Immature natural killer cell (primary cell): ENCODE results near the gene FLRT2. TPM values are rescaled to one million over a fixed set of nuclear protein-coding genes. Genes with fewer than 3 reads are reported as not detected.

ENCODE experiments used
- DNase-seq, 3 donors: peaks; one replicate each; pipeline ENCODE4 v3.0.0; 2022; ENCODE audit warnings: mixed read lengths in 1 of 3
- H3K27ac Mint-ChIP-seq, 6 donors: one replicate each; pipeline ENCODE4 v1.8.0; 2020; ENCODE audit warnings: mixed read lengths in 6 of 6, mild to moderate bottlenecking in 5 of 6, inconsistent platforms in 4 of 6, moderate library complexity in 3 of 6
- H3K27me3 Mint-ChIP-seq, 3 donors: one replicate each; pipeline ENCODE4 v1.8.0; 2020 to 2021; ENCODE audit warnings: low read depth in 3 of 3, mild to moderate bottlenecking in 3 of 3, mixed read lengths in 3 of 3, moderate library complexity in 3 of 3, inconsistent platforms in 1 of 3
- H3K36me3 Mint-ChIP-seq, 3 donors: one replicate each; pipeline ENCODE4 v1.8.0; 2020; ENCODE audit warnings: mixed read lengths in 3 of 3, inconsistent platforms in 2 of 3, mild to moderate bottlenecking in 2 of 3
- H3K4me1 Mint-ChIP-seq, 2 donors: one replicate each; pipeline ENCODE4 v1.8.0; 2020; ENCODE audit warnings: inconsistent platforms in 2 of 2, mild to moderate bottlenecking in 2 of 2, mixed read lengths in 2 of 2, moderate library complexity in 1 of 2
- H3K4me3 Mint-ChIP-seq, 5 donors: one replicate each; pipeline ENCODE4 v1.8.0; 2020; ENCODE audit warnings: mild to moderate bottlenecking in 5 of 5, mixed read lengths in 5 of 5, inconsistent platforms in 3 of 5, moderate library complexity in 3 of 5
- H3K9me3 Mint-ChIP-seq, 6 donors: one replicate each; pipeline ENCODE4 v1.8.0; 2020; ENCODE audit warnings: mild to moderate bottlenecking in 6 of 6, mixed read lengths in 6 of 6, inconsistent platforms in 4 of 6, moderate library complexity in 3 of 6
- polyA plus RNA-seq, 3 donors: library from polyadenylated mRNA; unstranded; fragments of 300-500 nt; fragmentation: Illumina TruSeq; gene quantifications; one replicate each; pipeline ENCODE4 v1.2.3, GENCODE V29; 2021

Gene FLRT2
- polyA plus RNA-seq, 3 donors from 2014 or later = not detected

GRCh38 chr14:85576848-85577542 is 47.1 kb downstream of the FLRT2 start:
- Mint-ChIP-seq H3K36me3 (no peaks in the 10 kb centered on the region), H3K9me3 (peaks cover 0 to 4% (median 0%) of the 10 kb centered on the region in 6 donors), H3K27me3 (peaks cover 0 to 4% (median 3%) of the 10 kb centered on the region in 3 donors), H3K4me1 (no peaks in the 10 kb centered on the region), H3K4me3 (no peak overlapping the region), H3K27ac (no peak overlapping the region)
- DNase-seq = no peak

DNA sequence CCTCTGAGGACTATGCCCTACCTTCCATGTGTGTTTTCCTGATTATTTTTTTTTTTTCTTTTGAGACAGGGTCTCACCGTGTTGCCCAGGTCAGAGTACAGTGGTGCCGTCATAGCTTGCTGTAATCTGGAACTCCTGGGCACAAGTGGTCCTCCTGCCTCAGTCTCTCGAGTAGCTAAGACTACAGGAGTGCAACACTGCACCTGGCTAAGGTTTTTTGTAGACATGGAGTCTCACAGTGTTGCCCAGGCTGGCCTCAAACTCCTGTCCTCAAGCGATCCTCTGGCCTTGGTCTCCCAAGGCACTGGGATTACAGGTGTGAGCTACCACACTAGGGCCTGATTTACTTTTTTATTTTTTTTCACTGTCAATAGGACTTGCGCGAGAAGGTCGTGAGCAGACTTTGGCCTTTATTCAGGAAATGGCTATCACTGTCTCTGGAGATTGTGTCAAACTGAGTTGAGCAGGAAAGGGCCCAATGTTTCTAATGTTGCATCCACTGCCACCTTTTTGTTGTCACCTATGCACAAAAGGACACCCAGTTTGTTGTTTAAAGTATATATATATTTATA is 47.7 kb downstream of the FLRT2 start:
- Mint-ChIP-seq H3K27me3 (peaks cover 0 to 6% (median 3%) of the 10 kb centered on the region in 3 donors), H3K27ac (no peak overlapping the region), H3K9me3 (peaks cover 0 to 4% (median 0%) of the 10 kb centered on the region in 6 donors), H3K36me3 (no peaks in the 10 kb centered on the region), H3K4me1 (no peaks in the 10 kb centered on the region), H3K4me3 (no peak overlapping the region)
- DNase-seq = no peak

DNA sequence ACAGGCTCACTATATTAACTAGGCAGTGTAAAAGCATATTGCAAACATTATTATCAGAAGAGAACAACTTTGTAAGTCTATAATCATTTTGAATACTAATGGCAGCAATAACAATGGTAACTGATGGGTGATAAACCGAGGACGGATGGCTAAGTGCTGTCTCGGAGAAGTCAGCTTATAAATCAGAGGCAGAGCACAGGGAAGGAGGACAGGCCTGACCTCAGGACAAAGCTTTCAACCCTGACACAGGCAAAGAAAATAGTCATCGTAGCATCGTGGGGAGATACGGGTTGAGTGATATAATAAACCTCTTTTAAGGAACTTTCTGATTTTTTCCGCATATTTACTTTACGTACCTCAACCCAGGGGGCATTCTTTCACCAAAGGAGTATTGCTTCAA is 48.4 kb downstream of the FLRT2 start:
- Mint-ChIP-seq H3K27me3 (peaks cover 0 to 6% (median 3%) of the 10 kb centered on the region in 3 donors), H3K4me1 (no peaks in the 10 kb centered on the region), H3K4me3 (no peak overlapping the region), H3K36me3 (no peaks in the 10 kb centered on the region), H3K27ac (no peak overlapping the region), H3K9me3 (peaks cover 0 to 4% (median 0%) of the 10 kb centered on the region in 6 donors)
- DNase-seq = no peak

DNA sequence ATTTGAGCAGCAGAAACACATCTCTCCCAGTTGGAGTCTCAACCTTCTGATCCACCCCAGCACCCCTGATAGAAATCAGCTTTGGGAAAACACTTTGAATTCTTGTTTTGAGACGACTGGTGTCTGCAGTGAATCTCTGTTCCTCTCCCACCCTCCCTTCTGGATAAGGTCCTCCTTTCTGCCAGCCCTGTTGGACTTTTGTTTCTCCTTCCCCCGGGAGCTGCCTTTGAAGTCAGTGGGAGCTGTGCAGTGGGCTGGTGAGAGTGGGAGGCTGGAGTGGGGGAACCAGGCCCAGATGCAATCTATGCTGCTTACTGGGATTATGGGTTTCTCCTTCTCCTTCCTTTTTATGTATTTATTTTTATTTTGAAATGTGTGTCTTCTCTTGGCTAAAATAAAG is 49.0 kb downstream of the FLRT2 start:
- peaks cover 0 to 4% (median 3%) of the 10 kb centered on the region in 3 donors for H3K27me3 Mint-ChIP-seq
- no peak overlapping the region for H3K4me3 Mint-ChIP-seq
- DNase-seq = no peak
- no peak overlapping the region for H3K27ac Mint-ChIP-seq
- no peaks in the 10 kb centered on the region for H3K36me3 Mint-ChIP-seq
- H3K9me3 Mint-ChIP-seq = peaks cover 0 to 4% (median 0%) of the 10 kb centered on the region in 6 donors
- no peaks in the 10 kb centered on the region for H3K4me1 Mint-ChIP-seq

DNA sequence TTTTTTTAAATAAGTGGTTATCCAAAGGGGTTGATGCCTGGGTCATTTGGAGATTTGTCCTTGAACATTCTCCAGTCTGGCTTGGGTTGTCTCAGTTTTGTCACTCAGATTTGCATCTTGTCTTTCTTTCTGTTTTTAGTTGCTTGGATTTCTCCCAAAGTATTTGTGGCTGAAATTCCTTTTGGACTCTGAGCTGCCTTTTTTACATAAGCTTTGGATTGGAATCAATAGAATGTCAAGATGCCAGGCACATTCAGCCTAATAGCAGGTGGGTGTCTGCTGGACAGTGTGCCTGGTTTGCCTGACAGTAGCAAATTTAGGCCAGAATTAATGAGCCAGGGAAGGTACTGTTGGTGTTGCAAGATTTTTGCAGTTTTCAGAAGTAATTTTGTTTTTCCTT is 50.0 kb downstream of the FLRT2 start:
- no peak overlapping the region for H3K27ac Mint-ChIP-seq
- H3K4me1 Mint-ChIP-seq = no peaks in the 10 kb centered on the region

DNA sequence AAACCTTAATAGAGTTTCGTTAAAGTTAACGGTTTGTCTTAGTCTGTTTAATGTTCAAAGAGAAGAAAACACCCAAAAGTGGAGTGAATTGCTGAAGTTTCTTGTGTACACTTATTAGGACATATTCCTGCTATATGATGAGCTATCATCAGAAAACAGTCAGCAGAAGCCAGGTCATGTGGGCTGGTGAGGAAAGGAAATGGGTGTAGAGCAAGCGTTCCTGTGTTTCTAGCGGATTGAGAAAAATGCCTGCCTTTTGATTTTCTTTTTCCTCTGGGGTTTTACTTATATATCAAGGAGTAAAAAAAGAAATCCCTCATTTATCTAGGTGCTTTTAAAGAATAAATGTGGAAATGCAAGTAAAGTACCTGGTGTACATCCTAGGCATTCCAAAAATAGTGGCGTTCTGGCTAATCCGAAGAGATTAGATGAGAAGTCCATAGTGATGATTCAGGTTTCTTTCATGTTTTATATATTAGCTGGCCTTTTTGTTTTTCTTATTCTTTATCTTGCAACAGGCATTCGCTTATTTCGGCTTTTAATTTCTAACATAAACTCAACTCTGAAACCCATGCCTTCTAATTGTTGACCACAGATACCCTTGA is 50.7 kb downstream of the FLRT2 start:
- Mint-ChIP-seq H3K36me3 (no peaks in the 10 kb centered on the region), H3K4me3 (no peak overlapping the region), H3K4me1 (no peaks in the 10 kb centered on the region), H3K9me3 (peaks cover 0 to 4% (median 0%) of the 10 kb centered on the region in 6 donors), H3K27me3 (peaks cover 0 to 5% (median 0%) of the 10 kb centered on the region in 3 donors), H3K27ac (no peak overlapping the region)
- DNase-seq = no peak

More for the DNA sequence above, 50.0 kb downstream of the FLRT2 start:
- DNase-seq = no peak
- Mint-ChIP-seq H3K36me3 (no peaks in the 10 kb centered on the region), H3K27me3 (peaks cover 0 to 4% (median 0%) of the 10 kb centered on the region in 3 donors), H3K9me3 (peaks cover 0 to 4% (median 0%) of the 10 kb centered on the region in 6 donors), H3K4me3 (no peak overlapping the region)

- no peak overlapping the region for H3K4me3 Mint-ChIP-seq
- H3K36me3 Mint-ChIP-seq = no peaks in the 10 kb centered on the region
- no peak overlapping the region for H3K27ac Mint-ChIP-seq
- peaks cover 0 to 4% (median 0%) of the 10 kb centered on the region in 6 donors for H3K9me3 Mint-ChIP-seq
- H3K4me1 Mint-ChIP-seq = no peaks in the 10 kb centered on the region
- no peak for DNase-seq
- peaks cover 0 to 5% (median 0%) of the 10 kb centered on the region in 3 donors for H3K27me3 Mint-ChIP-seq
Measured at GRCh38 chr14:85581691-85582090, 51.7 kb downstream of the FLRT2 start.

GRCh38 chr14:85583380-85583779 is 53.4 kb downstream of the FLRT2 start:
- Mint-ChIP-seq H3K27ac (no peak overlapping the region), H3K27me3 (peaks cover 0 to 3% (median 0%) of the 10 kb centered on the region in 3 donors), H3K4me1 (peaks cover 5 to 14% of the 10 kb centered on the region in 2 donors), H3K4me3 (no peak overlapping the region), H3K36me3 (no peaks in the 10 kb centered on the region), H3K9me3 (peaks cover 0 to 2% (median 0%) of the 10 kb centered on the region in 6 donors)
- no peak for DNase-seq

- Mint-ChIP-seq H3K27ac (no peak overlapping the region), H3K36me3 (peaks cover 0 to 4% (median 0%) of the 10 kb centered on the region in 3 donors), H3K4me1 (peaks cover 5 to 14% of the 10 kb centered on the region in 2 donors)
Measured at GRCh38 chr14:85584481-85584880, 54.5 kb downstream of the FLRT2 start.

GRCh38 chr14:85587151-85587711 is 57.3 kb downstream of the FLRT2 start:
- H3K36me3 Mint-ChIP-seq = peaks cover 0 to 4% (median 0%) of the 10 kb centered on the region in 3 donors
- peaks cover 5 to 14% of the 10 kb centered on the region in 2 donors for H3K4me1 Mint-ChIP-seq
- no peak overlapping the region for H3K27ac Mint-ChIP-seq
- H3K27me3 Mint-ChIP-seq = peaks cover 0 to 3% (median 0%) of the 10 kb centered on the region in 3 donors
- no peak for DNase-seq
- peaks cover 0 to 3% (median 0%) of the 10 kb centered on the region in 6 donors for H3K9me3 Mint-ChIP-seq
- H3K4me3 Mint-ChIP-seq = peak overlapping the region in 1 of 5 donors; percentile 20

More at GRCh38 chr14:85584481-85584880, 54.5 kb downstream of the FLRT2 start:
- DNase-seq = no peak
- H3K9me3 Mint-ChIP-seq = no peaks in the 10 kb centered on the region
- H3K4me3 Mint-ChIP-seq = no peak overlapping the region
- H3K27me3 Mint-ChIP-seq = peaks cover 0 to 5% (median 0%) of the 10 kb centered on the region in 3 donors

- Mint-ChIP-seq H3K27me3 (peaks cover 0 to 2% (median 0%) of the 10 kb centered on the region in 3 donors), H3K27ac (no peak overlapping the region), H3K9me3 (peaks cover 0 to 3% (median 0%) of the 10 kb centered on the region in 6 donors), H3K36me3 (peaks cover 0 to 4% (median 0%) of the 10 kb centered on the region in 3 donors), H3K4me3 (no peak overlapping the region), H3K4me1 (peaks cover 5 to 14% of the 10 kb centered on the region in 2 donors)
- DNase-seq = no peak
Measured at GRCh38 chr14:85590784-85591183, 60.8 kb downstream of the FLRT2 start.

DNA sequence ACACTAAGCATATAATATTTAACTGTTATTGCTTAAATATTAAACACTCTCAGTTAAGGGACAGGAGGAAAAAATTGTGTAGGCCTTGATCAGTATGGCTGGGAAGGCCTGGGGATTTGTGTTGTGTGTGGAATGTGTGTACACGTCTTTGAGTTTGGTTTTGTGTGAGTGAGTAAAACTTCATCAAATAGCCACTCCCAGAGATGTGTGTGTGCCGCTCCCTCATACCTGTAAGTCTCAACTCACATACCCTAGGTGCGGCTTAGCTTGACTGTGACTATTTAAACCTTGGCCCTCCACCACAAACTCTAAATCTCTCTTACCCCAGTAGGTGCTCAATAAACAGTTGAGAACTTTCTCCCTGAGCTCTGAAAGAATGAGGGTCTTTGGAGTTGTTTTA is 64.3 kb downstream of the FLRT2 start:
- H3K4me3 Mint-ChIP-seq = no peak overlapping the region
- no peaks in the 10 kb centered on the region for H3K36me3 Mint-ChIP-seq
- DNase-seq = no peak
- H3K9me3 Mint-ChIP-seq = peaks cover 0 to 3% (median 0%) of the 10 kb centered on the region in 6 donors
- no peak overlapping the region for H3K27ac Mint-ChIP-seq
- H3K4me1 Mint-ChIP-seq = no peaks in the 10 kb centered on the region
- H3K27me3 Mint-ChIP-seq = no peaks in the 10 kb centered on the region

DNA sequence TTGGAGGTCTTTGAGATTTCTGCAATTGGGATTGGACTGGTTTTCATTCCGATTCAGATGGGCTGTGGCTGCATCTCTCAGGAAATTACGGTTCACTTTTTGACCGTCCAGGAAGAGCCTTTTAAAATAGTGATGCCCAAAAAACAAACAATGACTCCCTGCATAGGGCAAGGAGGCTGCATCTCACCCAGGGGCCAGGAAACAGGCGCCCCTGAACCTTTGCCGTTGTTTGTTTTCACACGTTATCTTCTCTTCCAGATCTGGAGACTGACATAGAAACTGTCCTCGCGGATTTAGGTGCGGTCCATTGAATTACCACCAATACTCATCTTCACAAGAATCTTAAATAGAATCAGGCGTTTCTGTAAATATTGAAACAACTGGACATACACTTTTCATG is 66.0 kb downstream of the FLRT2 start:
- Mint-ChIP-seq H3K4me3 (no peak overlapping the region), H3K27me3 (no peaks in the 10 kb centered on the region), H3K36me3 (no peaks in the 10 kb centered on the region), H3K4me1 (no peaks in the 10 kb centered on the region), H3K27ac (no peak overlapping the region), H3K9me3 (peaks cover 0 to under 1% (median 0%) of the 10 kb centered on the region in 6 donors)
- DNase-seq = no peak

DNA sequence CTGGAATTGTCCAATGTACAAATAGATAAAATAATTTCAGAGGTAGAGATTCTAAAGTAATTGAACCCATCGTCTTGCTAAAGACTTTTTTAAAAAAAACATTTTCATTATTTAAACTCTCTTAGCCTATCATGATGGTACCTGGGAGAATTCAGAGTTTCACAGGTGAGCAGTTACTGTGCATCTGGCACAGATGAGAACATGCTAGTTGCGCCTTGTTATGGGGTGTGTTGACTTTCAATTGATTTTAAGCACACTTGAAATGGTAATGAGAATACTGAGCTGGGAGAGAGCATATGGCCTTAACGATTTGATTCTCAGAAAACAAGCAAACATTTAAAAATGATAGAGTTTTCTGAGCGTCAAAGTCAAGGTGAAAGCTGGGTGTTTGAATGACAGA is 66.6 kb downstream of the FLRT2 start:
- H3K27me3 Mint-ChIP-seq = no peaks in the 10 kb centered on the region
- H3K9me3 Mint-ChIP-seq = no peaks in the 10 kb centered on the region
- no peaks in the 10 kb centered on the region for H3K36me3 Mint-ChIP-seq
- no peak overlapping the region for H3K4me3 Mint-ChIP-seq
- no peak for DNase-seq
- H3K27ac Mint-ChIP-seq = no peak overlapping the region
- H3K4me1 Mint-ChIP-seq = no peaks in the 10 kb centered on the region
